GM12878 (cell line): ENCODE results near the gene VAX1. TPM values are rescaled to one million over a fixed set of nuclear protein-coding genes. Genes with fewer than 3 reads are reported as not detected.

Experiments used
- ATAC-seq: fragments of 200-7000 bp; cut with Tn5 transposase; 3 replicates; pipeline ENCODE4 v1.9.1; 2020; ENCODE audit warnings: mild to moderate bottlenecking, moderate library complexity
- BruUV-seq: library from RNA; stranded (reverse); fragments of 400-500 nt; replicated peaks from 2 replicates; lab custom pipeline; 2021; lab: Mats Ljungman, UMichigan
- CTCF ChIA-PET: fragments of 300-600 bp; sonication (Branson Sonifier 250); formaldehyde crosslinking; extraction: SDS; loops from one replicate; lab custom pipeline; 2021; ENCODE audit warnings: inconsistent platforms; lab: Yijun Ruan, JAX
- POLR2A ChIA-PET: fragments of 350-600 bp; formaldehyde crosslinking; extraction: SDS; loops from one replicate; lab custom pipeline; 2021; ENCODE audit warnings: inconsistent platforms; lab: Charles Lee
- RAD21 ChIA-PET: fragments of 300-600 bp; sonication (Branson Sonifier 250); formaldehyde crosslinking; loops from one replicate; lab custom pipeline; 2023; ENCODE audit warnings: antibody characterized with exemption; ENCODE audit not compliant: unreplicated experiment; lab: Charles Lee
- SMC1A ChIA-PET: fragments of 300-600 bp; sonication (Branson Sonifier 250); formaldehyde crosslinking; loops from one replicate; lab custom pipeline; 2023; ENCODE audit not compliant: unreplicated experiment, uncharacterized antibody; lab: Charles Lee
- DNase-seq: peaks from one replicate; pipeline ENCODE4 v3.0.0-alpha.2; 2011; ENCODE audit warnings: low read depth, low spot score
- FAIRE-seq: peaks from 3 replicates; lab custom pipeline; 2011; peaks lifted over from hg19 to GRCh38; lab: Jason Lieb, UNC
- H2AFZ ChIP-seq: 2 replicates; pipeline ENCODE4 v1.6.0; 2011; ENCODE audit warnings: low read depth, low read length, control low read depth; ENCODE audit not compliant: control insufficient read depth
- H3K27ac ChIP-seq: 2 replicates; pipeline ENCODE4 v1.5.1; 2011; ENCODE audit warnings: control low read depth; ENCODE audit not compliant: control insufficient read depth, insufficient read depth
- H3K27me3 ChIP-seq, 2 experiments: replicated peaks in 1 of 2; 2 replicates each; pipeline versions ENCODE4 v1.6.0 to v1.6.1; 2011; ENCODE audit warnings: low read length in 1 of 2; ENCODE audit not compliant: control insufficient read depth in 2 of 2, insufficient read depth in 2 of 2
- H3K36me3 ChIP-seq, 2 experiments: 2 replicates each; pipeline ENCODE4 v1.5.1; 2011; ENCODE audit warnings: low read length in 1 of 2; ENCODE audit not compliant: control insufficient read depth in 2 of 2, insufficient read depth in 2 of 2
- H3K4me1 ChIP-seq: 2 replicates; pipeline ENCODE4 v1.6.1; 2011; ENCODE audit warnings: mild to moderate bottlenecking, low read length, moderate library complexity, mixed read lengths; ENCODE audit not compliant: control insufficient read depth, insufficient read depth
- H3K4me2 ChIP-seq: 2 replicates; pipeline ENCODE4 v1.6.0; 2011; ENCODE audit warnings: control low read depth; ENCODE audit not compliant: control insufficient read depth, insufficient read depth
- H3K4me3 ChIP-seq: fragments of 200-600 bp; sonication (generic); 2 replicates; pipeline ENCODE4 v1.5.1; 2016
- H3K79me2 ChIP-seq: 2 replicates; pipeline ENCODE4 v1.6.0; 2011; ENCODE audit warnings: low read length; ENCODE audit not compliant: control insufficient read depth, insufficient read depth
- H3K9ac ChIP-seq: 2 replicates; pipeline ENCODE4 v1.8.0; 2011; ENCODE audit warnings: low read length, control low read depth, mixed read lengths; ENCODE audit not compliant: control insufficient read depth, insufficient read depth
- H3K9me3 ChIP-seq: replicated peaks from 3 replicates; pipeline ENCODE4 v1.5.1; 2011; ENCODE audit warnings: mild to moderate bottlenecking, low read length; ENCODE audit not compliant: control insufficient read depth, insufficient read depth
- H4K20me1 ChIP-seq: 2 replicates; pipeline ENCODE4 v1.6.0; 2011; ENCODE audit not compliant: control insufficient read depth, insufficient read depth
- FOXK2 ChIP-seq: fragments of 450-650 bp; IDR thresholded peaks from 2 replicates; pipeline ENCODE4 v1.6.1; 2017; ENCODE audit warnings: mild to moderate bottlenecking, moderate library complexity
- LARP7 ChIP-seq: fragments of 450-650 bp; IDR thresholded peaks from 2 replicates; pipeline ENCODE4 v1.6.1; 2017; ENCODE audit warnings: mild to moderate bottlenecking
- MEF2B ChIP-seq: fragments of 450-650 bp; IDR thresholded peaks from 2 replicates; pipeline ENCODE4 v1.6.1; 2018; ENCODE audit warnings: mild to moderate bottlenecking, moderate library complexity; ENCODE audit not compliant: partially characterized antibody, poor library complexity, severe bottlenecking
- NR2F1 ChIP-seq: fragments of 450-650 bp; conservative IDR thresholded peaks from 2 replicates; pipeline ENCODE4 v1.6.1; 2017; ENCODE audit warnings: mild to moderate bottlenecking
- POLR2AphosphoS5 ChIP-seq: IDR thresholded peaks from 2 replicates; pipeline ENCODE4 v1.6.1; 2011; ENCODE audit warnings: mild to moderate bottlenecking, low read length, inconsistent platforms
- USF2 ChIP-seq: IDR thresholded peaks from 2 replicates; pipeline ENCODE4 v1.6.1; 2011; ENCODE audit warnings: low read depth, low read length, improper control_type of control experiment, borderline replicate concordance
- ZBED1 ChIP-seq: IDR thresholded peaks from 2 replicates; pipeline ENCODE4 v1.6.1; 2016; ENCODE audit warnings: borderline replicate concordance
- ZBTB40 ChIP-seq: fragments of 450-650 bp; IDR thresholded peaks from 2 replicates; pipeline ENCODE4 v1.6.1; 2016; ENCODE audit warnings: mild to moderate bottlenecking, moderate library complexity, borderline replicate concordance
- WGBS: methylation state at CpG from one replicate; pipeline ENCODE4 v1.1.6; 2016; ENCODE audit warnings: low lambda C conversion rate; ENCODE audit not compliant: insufficient replicate concordance, insufficient coverage; ENCODE audit errors: missing lambda C conversion rate; 5-methylcytosine and 5-hydroxymethylcytosine counted together
- in situ Hi-C: fragments of 300-500 bp; cut with MboI; formaldehyde crosslinking; loops from 9 replicates; pipeline ENCODE4 v1.14.3; 2018; ENCODE audit warnings: mixed read lengths
- intact Hi-C: fragments of 100-400 bp; cut with micrococcal nuclease; formaldehyde crosslinking; loops from one replicate; pipeline ENCODE4 v1.14.2; 2022; ENCODE audit not compliant: unreplicated experiment
- polyA plus RNA-seq, 11 experiments: library from polyadenylated mRNA; depleted of rRNA in 4 of 11; unstranded in 6 of 11; stranded (reverse) in 5 of 11; fragments of >200 nt; fragmentation: Nextera tagmentation in 4 of 11; fragmentation: Illumina TruSeq in 1 of 11; extraction: Ambion mirVana in 4 of 11; extraction: Trizol in 1 of 11; gene quantifications; 1 replicate in 1 of 11; 2 replicates in 10 of 11; pipeline versions ENCODE4 v1.2.1 to v1.2.3, GENCODE V29; 2011 to 2016; ENCODE audit warnings: inconsistent platforms in 2 of 11, missing spikeins in 2 of 11, low read depth in 1 of 11
- total RNA-seq, 4 experiments: library from RNA; depleted of rRNA in 3 of 4; stranded (reverse); fragments of >200 nt in 3 of 4; fragmentation: Illumina TruSeq in 1 of 4; extraction: Trizol in 1 of 4; gene quantifications; 2 replicates each; pipeline versions ENCODE4 v1.2.1 to v1.2.3, GENCODE V29; 2013 to 2021
- TF ChIP-seq, protein P1 (sequence below): fragments of 450-650 bp; conservative IDR thresholded peaks from 2 replicates; pipeline ENCODE4 v1.6.1; 2017; ENCODE audit warnings: mild to moderate bottlenecking, moderate library complexity

VAX1 gene
- total and polyA plus RNA-seq, 10 of the 15 experiments (the other 5 are each of a cell fraction or from before 2014, with no cell fraction given), result not detected

DNA sequence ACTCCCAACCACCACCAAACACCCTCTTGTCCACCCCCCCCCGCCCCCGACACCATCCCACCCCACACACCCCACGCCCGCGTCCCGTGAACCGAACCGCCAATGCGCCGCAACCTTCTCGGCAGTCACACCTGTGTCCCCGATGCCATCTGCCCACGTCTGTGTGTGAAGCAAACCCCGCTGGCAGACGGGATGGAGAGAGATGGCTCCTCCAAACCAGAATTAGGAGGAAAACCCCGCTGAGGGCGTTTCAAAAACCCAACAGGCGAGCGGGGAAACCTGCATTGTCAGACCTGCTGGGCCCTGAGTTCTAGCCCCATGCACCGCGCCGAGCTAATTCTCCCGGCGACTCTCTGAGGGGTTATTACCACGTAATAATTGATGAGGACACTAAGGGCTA is 30.7 kb upstream of the VAX1 start:
- 17% methylated on average over 16 of the region's 25 CpGs for WGBS
- CTCF ChIA-PET, result interaction anchor here (0.8 to 11.2 kb wide), 9 partner anchors 10 to 487 kb away, joined by 3 to 286 read pairs (median 6); no protein-coding TSS in a partner anchor
- RAD21 ChIA-PET, result interaction anchor here (0.9 to 5.2 kb wide), 4 partner anchors 10 to 372 kb away, joined by 3 to 47 read pairs (median 3); no protein-coding TSS in a partner anchor
- TF ChIP-seq ZBED1, result no peak
- TF ChIP-seq NR2F1, result no peak
- no peak for TF ChIP-seq MEF2B
- TF ChIP-seq, protein P1, sequence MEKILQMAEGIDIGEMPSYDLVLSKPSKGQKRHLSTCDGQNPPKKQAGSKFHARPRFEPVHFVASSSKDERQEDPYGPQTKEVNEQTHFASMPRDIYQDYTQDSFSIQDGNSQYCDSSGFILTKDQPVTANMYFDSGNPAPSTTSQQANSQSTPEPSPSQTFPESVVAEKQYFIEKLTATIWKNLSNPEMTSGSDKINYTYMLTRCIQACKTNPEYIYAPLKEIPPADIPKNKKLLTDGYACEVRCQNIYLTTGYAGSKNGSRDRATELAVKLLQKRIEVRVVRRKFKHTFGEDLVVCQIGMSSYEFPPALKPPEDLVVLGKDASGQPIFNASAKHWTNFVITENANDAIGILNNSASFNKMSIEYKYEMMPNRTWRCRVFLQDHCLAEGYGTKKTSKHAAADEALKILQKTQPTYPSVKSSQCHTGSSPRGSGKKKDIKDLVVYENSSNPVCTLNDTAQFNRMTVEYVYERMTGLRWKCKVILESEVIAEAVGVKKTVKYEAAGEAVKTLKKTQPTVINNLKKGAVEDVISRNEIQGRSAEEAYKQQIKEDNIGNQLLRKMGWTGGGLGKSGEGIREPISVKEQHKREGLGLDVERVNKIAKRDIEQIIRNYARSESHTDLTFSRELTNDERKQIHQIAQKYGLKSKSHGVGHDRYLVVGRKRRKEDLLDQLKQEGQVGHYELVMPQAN, result no peak
- no peak for TF ChIP-seq LARP7
- no peak for TF ChIP-seq ZBTB40
- no peak for TF ChIP-seq USF2
- no peak for TF ChIP-seq FOXK2
- no peak for TF ChIP-seq POLR2AphosphoS5
- Histone ChIP-seq H3K27me3 (peaks cover 19 to 21% of the 10 kb centered on the region in 2 experiments), H3K27ac (no peak overlapping the region), H3K79me2 (no peaks in the 10 kb centered on the region), H3K4me2 (no peak overlapping the region), H3K9me3 (no peaks in the 10 kb centered on the region), H3K9ac (no peak overlapping the region), H3K4me3 (no peak overlapping the region), H3K36me3 (no peaks in the 10 kb centered on the region), H4K20me1 (no peaks in the 10 kb centered on the region), H3K4me1 (no peaks in the 10 kb centered on the region), H2AFZ (no peak overlapping the region)
- intact Hi-C loops, result no loop called here
- SMC1A ChIA-PET, result interaction anchor here (0.6 to 3.1 kb wide), 4 partner anchors 341 to 482 kb away, joined by 3 to 21 read pairs (median 3); no protein-coding TSS in a partner anchor
- BruUV-seq, result no TSS peak
- DNase-seq (no peak), ATAC-seq (no peak), FAIRE-seq (no peak)
- POLR2A ChIA-PET, result no interaction called here
- in situ Hi-C loops, result no loop called here
